Activated T-cell treated with anti-CD3 and anti-CD28 coated beads for 48 hours (primary cell): ENCODE measurements around the gene CDK3.
"Not testable (repeated sequence)": the region's sequence is repeated elsewhere in the genome, so short reads cannot be mapped to it uniquely, and the experiment has no call there.

Experiments used
- DNase-seq: peaks from one replicate; pipeline ENCODE4 v3.0.0-alpha.2; 2020; ENCODE audit warnings: low read depth

The CDK3 gene

GRCh38 chr17:76039121-76039520 is 38.5 kb downstream of the CDK3 start:
- no peak for DNase-seq

GRCh38 chr17:76040376-76040775 is 39.7 kb downstream of the CDK3 start:
- DNase-seq = no peak

GRCh38 chr17:76042868-76043267 is 42.2 kb downstream of the CDK3 start:
- DNase-seq = not testable (repeated sequence)

GRCh38 chr17:76044475-76045007 is 43.9 kb downstream of the CDK3 start:
- not testable (repeated sequence) for DNase-seq

GRCh38 chr17:76046064-76046463 is 45.4 kb downstream of the CDK3 start:
- no peak for DNase-seq

- no peak for DNase-seq
These were observed 47.5 kb downstream of the CDK3 start for GRCh38 chr17:76048025-76048605.

- DNase-seq = no peak
These were observed 48.1 kb downstream of the CDK3 start for GRCh38 chr17:76048711-76049110.

GRCh38 chr17:76049239-76049638 is 48.6 kb downstream of the CDK3 start:
- DNase-seq = no peak

GRCh38 chr17:76049836-76050537 is 49.3 kb downstream of the CDK3 start:
- DNase-seq = no peak

GRCh38 chr17:76050538-76051467 is 50.1 kb downstream of the CDK3 start:
- DNase-seq = no peak

- DNase-seq = no peak
These were observed 50.9 kb downstream of the CDK3 start for GRCh38 chr17:76051561-76051960.

GRCh38 chr17:76053246-76054111 is 52.8 kb downstream of the CDK3 start:
- no peak for DNase-seq

GRCh38 chr17:76054112-76054476 is 53.4 kb downstream of the CDK3 start:
- no peak for DNase-seq
